ENCODE data around the gene GYS1. TPM values are rescaled to one million over a fixed set of nuclear protein-coding genes. Genes with fewer than 3 reads are reported as not detected.

Gene GYS1
- polyA plus RNA-seq, 1 donor from 2014 or later = 12.9 TPM

GRCh38 chr19:48975947-48976847, 16.9 kb downstream of the GYS1 start:
- Histone ChIP-seq H3K27me3 (ENCODE audit: insufficient read depth, low read depth, low read length) (no peaks in the 10 kb centered on the region), H3K79me2 (replicated peaks; ENCODE audit: insufficient read depth, low read length) (no peaks in the 10 kb centered on the region), H3F3A (ENCODE audit: insufficient read depth, low read length, poor library complexity, severe bottlenecking) (no peaks in the 10 kb centered on the region), H3K4me2 (ENCODE audit: low read length) (no peak overlapping the region), H4K20me1 (ENCODE audit: insufficient read depth) (no peaks in the 10 kb centered on the region), H3K27ac (ENCODE audit: low read length) (no peak overlapping the region), H3K4me3 (ENCODE audit: low read length) (no peak overlapping the region), H2AFZ (ENCODE audit: low read depth, low read length) (no peak overlapping the region), H3K9me2 (ENCODE audit: insufficient read depth, low read length) (no peaks in the 10 kb centered on the region), H3K36me3 (ENCODE audit: insufficient read depth, low read length) (peaks cover 3% of the 10 kb centered on the region), H3K9me3 (ENCODE audit: low read length) (no peaks in the 10 kb centered on the region), H3K9ac (ENCODE audit: low read length) (no peak overlapping the region)
- no peak for TF ChIP-seq MXI1 (conservative IDR thresholded peaks at IDR 0.05; ENCODE audit: poor library complexity, severe bottlenecking)
- TF ChIP-seq, protein P1, sequence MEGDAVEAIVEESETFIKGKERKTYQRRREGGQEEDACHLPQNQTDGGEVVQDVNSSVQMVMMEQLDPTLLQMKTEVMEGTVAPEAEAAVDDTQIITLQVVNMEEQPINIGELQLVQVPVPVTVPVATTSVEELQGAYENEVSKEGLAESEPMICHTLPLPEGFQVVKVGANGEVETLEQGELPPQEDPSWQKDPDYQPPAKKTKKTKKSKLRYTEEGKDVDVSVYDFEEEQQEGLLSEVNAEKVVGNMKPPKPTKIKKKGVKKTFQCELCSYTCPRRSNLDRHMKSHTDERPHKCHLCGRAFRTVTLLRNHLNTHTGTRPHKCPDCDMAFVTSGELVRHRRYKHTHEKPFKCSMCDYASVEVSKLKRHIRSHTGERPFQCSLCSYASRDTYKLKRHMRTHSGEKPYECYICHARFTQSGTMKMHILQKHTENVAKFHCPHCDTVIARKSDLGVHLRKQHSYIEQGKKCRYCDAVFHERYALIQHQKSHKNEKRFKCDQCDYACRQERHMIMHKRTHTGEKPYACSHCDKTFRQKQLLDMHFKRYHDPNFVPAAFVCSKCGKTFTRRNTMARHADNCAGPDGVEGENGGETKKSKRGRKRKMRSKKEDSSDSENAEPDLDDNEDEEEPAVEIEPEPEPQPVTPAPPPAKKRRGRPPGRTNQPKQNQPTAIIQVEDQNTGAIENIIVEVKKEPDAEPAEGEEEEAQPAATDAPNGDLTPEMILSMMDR (IDR thresholded peaks at IDR 0.05; ENCODE audit: poor library complexity, severe bottlenecking) = no peak

GRCh38 chr19:48970923-48971395, 22.1 kb downstream of the GYS1 start:
- Histone ChIP-seq H3K27me3 (ENCODE audit: insufficient read depth, low read depth, low read length) (no peaks in the 10 kb centered on the region), H3K79me2 (replicated peaks; ENCODE audit: insufficient read depth, low read length) (peaks cover 6% of the 10 kb centered on the region), H3K4me3 (ENCODE audit: low read length) (no peak overlapping the region), H3K9me2 (ENCODE audit: insufficient read depth, low read length) (no peaks in the 10 kb centered on the region), H3K27ac (ENCODE audit: low read length) (no peak overlapping the region), H3K4me2 (ENCODE audit: low read length) (no peak overlapping the region), H4K20me1 (ENCODE audit: insufficient read depth) (no peaks in the 10 kb centered on the region), H3K36me3 (ENCODE audit: insufficient read depth, low read length) (peaks cover 5% of the 10 kb centered on the region), H2AFZ (ENCODE audit: low read depth, low read length) (no peak overlapping the region), H3K9me3 (ENCODE audit: low read length) (no peaks in the 10 kb centered on the region), H3F3A (ENCODE audit: insufficient read depth, low read length, poor library complexity, severe bottlenecking) (no peaks in the 10 kb centered on the region), H3K9ac (ENCODE audit: low read length) (no peak overlapping the region)
- no peak for TF ChIP-seq EZH2 (IDR thresholded peaks at IDR 0.05; ENCODE audit: borderline replicate concordance, insufficient read depth, low read length, poor library complexity, severe bottlenecking)
- TF ChIP-seq, protein P1 (IDR thresholded peaks at IDR 0.05; ENCODE audit: poor library complexity, severe bottlenecking) = peak; percentile 83
- TF ChIP-seq SMC3 (conservative IDR thresholded peaks at IDR 0.05; ENCODE audit: poor library complexity) = peak; percentile 80
- TF ChIP-seq POLR2AphosphoS5 (IDR thresholded peaks at IDR 0.05) = no peak
- TF ChIP-seq RAD21 (conservative IDR thresholded peaks at IDR 0.05) = peak; percentile 79

DNA sequence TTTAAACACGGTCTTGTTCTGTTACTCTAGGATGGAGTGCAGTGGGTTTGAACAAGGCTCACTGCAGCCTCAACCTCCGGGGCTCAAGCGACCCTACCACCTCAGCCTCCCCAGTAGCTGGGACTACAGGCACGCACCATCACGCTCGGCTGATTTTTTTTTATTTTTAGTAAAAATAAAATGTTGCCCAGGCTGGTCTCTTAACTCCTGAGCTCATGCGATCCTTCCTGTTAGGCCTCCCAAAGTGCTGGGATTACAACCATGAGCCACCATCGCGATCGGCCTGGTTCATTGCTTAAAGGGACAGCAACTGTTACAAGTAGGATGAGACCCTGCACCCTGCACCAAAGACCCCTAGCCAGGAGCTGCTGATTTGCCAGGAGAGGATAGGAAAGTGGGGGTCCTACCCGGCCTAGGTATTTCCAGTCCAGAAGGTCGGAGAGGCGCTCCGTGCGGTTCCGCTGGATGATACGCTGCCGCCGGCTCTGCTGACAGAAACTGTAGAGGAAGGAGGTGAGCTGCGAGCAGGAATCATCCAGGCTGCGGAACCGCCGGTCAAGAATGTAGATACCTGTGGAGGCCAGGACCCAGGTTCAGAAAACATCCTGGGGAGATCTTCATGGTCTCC, 22.9 kb downstream of the GYS1 start:
- no peak overlapping the region for H3K27ac ChIP-seq (ENCODE audit: low read length)
- H2AFZ ChIP-seq (ENCODE audit: low read depth, low read length) = no peak overlapping the region
- H3K4me3 ChIP-seq (ENCODE audit: low read length) = no peak overlapping the region
- H3K79me2 ChIP-seq (replicated peaks; ENCODE audit: insufficient read depth, low read length) = peaks cover 6% of the 10 kb centered on the region
- no peaks in the 10 kb centered on the region for H3F3A ChIP-seq (ENCODE audit: insufficient read depth, low read length, poor library complexity, severe bottlenecking)
- no peak overlapping the region for H3K9ac ChIP-seq (ENCODE audit: low read length)
- no peaks in the 10 kb centered on the region for H3K27me3 ChIP-seq (ENCODE audit: insufficient read depth, low read depth, low read length)
- H4K20me1 ChIP-seq (ENCODE audit: insufficient read depth) = no peaks in the 10 kb centered on the region
- H3K9me3 ChIP-seq (ENCODE audit: low read length) = no peaks in the 10 kb centered on the region
- no peak for TF ChIP-seq EP300 (conservative IDR thresholded peaks at IDR 0.05; ENCODE audit: poor library complexity, severe bottlenecking)
- no peak for TF ChIP-seq RAD21 (conservative IDR thresholded peaks at IDR 0.05)
- TF ChIP-seq TAF1 (IDR thresholded peaks at IDR 0.05; ENCODE audit: low read depth) = no peak
- no peak for TF ChIP-seq MXI1 (conservative IDR thresholded peaks at IDR 0.05; ENCODE audit: poor library complexity, severe bottlenecking)
- TF ChIP-seq, protein P2, sequence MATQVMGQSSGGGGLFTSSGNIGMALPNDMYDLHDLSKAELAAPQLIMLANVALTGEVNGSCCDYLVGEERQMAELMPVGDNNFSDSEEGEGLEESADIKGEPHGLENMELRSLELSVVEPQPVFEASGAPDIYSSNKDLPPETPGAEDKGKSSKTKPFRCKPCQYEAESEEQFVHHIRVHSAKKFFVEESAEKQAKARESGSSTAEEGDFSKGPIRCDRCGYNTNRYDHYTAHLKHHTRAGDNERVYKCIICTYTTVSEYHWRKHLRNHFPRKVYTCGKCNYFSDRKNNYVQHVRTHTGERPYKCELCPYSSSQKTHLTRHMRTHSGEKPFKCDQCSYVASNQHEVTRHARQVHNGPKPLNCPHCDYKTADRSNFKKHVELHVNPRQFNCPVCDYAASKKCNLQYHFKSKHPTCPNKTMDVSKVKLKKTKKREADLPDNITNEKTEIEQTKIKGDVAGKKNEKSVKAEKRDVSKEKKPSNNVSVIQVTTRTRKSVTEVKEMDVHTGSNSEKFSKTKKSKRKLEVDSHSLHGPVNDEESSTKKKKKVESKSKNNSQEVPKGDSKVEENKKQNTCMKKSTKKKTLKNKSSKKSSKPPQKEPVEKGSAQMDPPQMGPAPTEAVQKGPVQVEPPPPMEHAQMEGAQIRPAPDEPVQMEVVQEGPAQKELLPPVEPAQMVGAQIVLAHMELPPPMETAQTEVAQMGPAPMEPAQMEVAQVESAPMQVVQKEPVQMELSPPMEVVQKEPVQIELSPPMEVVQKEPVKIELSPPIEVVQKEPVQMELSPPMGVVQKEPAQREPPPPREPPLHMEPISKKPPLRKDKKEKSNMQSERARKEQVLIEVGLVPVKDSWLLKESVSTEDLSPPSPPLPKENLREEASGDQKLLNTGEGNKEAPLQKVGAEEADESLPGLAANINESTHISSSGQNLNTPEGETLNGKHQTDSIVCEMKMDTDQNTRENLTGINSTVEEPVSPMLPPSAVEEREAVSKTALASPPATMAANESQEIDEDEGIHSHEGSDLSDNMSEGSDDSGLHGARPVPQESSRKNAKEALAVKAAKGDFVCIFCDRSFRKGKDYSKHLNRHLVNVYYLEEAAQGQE (IDR thresholded peaks at IDR 0.05; ENCODE audit: borderline replicate concordance) = no peak
- TF ChIP-seq SMC3 (conservative IDR thresholded peaks at IDR 0.05; ENCODE audit: poor library complexity) = no peak
- TF ChIP-seq, protein P1 (IDR thresholded peaks at IDR 0.05; ENCODE audit: poor library complexity, severe bottlenecking) = no peak
- TF ChIP-seq POLR2AphosphoS5 (IDR thresholded peaks at IDR 0.05) = no peak
- TF ChIP-seq EZH2 (IDR thresholded peaks at IDR 0.05; ENCODE audit: borderline replicate concordance, insufficient read depth, low read length, poor library complexity, severe bottlenecking) = no peak
- H3K36me3 ChIP-seq (ENCODE audit: insufficient read depth, low read length) = peaks cover 5% of the 10 kb centered on the region
- H3K9me2 ChIP-seq (ENCODE audit: insufficient read depth, low read length) = no peaks in the 10 kb centered on the region
- no peak overlapping the region for H3K4me2 ChIP-seq (ENCODE audit: low read length)
